ENCODE data around the gene NOSIP. TPM values are rescaled to one million over a fixed set of nuclear protein-coding genes. Genes with fewer than 3 reads are reported as not detected.
A peak's percentile ranks its signal among the peaks of the same experiment; 100 is the strongest.

NOSIP gene
- total and polyA plus RNA-seq, 10 of the 15 experiments (the other 5 are each of a cell fraction or from before 2014, with no cell fraction given), result 7.2 to 85.5 (median 48.4) TPM

DNA sequence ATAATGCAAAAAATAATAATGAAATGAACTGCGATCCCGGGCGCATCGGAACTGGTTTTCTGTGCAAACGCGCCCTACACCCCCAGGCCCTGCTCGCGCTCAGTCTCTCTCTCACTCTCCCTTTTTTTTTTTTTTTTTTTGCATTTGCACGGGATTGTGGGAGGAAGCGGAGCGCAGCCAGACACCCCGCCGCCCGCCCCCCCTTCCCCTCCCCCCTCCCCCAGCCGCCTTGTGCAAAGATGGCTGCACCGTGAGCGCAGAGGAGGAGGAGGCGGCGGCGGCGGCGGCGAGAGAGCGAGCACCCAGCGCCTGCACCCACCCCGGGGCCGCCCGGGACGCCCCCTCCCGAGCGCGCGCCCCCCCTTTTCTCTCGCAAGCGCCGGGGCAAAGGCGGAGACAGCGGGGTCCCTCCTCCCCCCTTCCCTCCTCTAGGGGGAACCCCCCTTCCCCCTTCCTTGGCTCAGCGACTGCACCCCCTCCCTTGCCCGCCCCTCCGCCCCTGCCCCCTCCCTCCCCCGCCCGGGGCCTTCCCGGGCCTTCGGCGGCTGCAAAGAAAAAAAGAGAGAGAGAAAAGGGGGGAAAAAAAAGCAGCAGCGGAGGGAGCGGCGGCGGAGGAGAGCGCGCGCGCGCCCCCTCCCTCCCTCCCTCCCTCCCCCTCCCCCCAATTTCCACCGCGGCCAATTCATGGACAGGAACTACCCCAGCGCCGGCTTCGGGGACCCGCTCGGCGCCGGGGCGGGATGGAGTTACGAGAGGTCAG lies 10.8 kb upstream of the NOSIP start, which contains the start of gene PRR12:
TSS of gene PRR12 (plus strand) at position 212 of the 760 bp plus-strand sequence. CDS start at position 685, 473 bp downstream.
- BruUV-seq (replicated peaks), result no TSS peak
- peaks cover 15% of the 10 kb centered on the region for H3K4me1 ChIP-seq (ENCODE audit: control insufficient read depth, insufficient read depth, low read length)
- FAIRE-seq (no peak), DNase-seq (ENCODE audit: low read depth, low spot score) (no peak), ATAC-seq (peak; percentile 52)
- H3K79me2 ChIP-seq (ENCODE audit: control insufficient read depth, insufficient read depth, low read length), result peaks cover 28% of the 10 kb centered on the region
- H2AFZ ChIP-seq (ENCODE audit: control insufficient read depth, low read depth, low read length), result peak within 1 kb of the TSS; percentile 85
- H3K27ac ChIP-seq (ENCODE audit: control insufficient read depth, insufficient read depth), result peak within 1 kb of the TSS; percentile 90
- in situ Hi-C loops (cut with MboI) (no loop called here), intact Hi-C loops (cut with micrococcal nuclease; ENCODE audit: unreplicated experiment) (loop anchor here (1.0 to 5.0 kb wide), 2 partner anchors 11 to 51 kb away; partner anchors contain the start of genes NOSIP, RRAS and SCAF1)
- H3K27me3 ChIP-seq (replicated peaks in 1 of 2; ENCODE audit: control insufficient read depth in 2 of 2, insufficient read depth in 2 of 2, low read length in 1 of 2), result no peaks in the 10 kb centered on the region
- peak within 1 kb of the TSS; percentile 95 for H3K9ac ChIP-seq (ENCODE audit: control insufficient read depth, insufficient read depth, low read length)
- peaks cover 3% of the 10 kb centered on the region; the same call in 1 of the 2 replicates for H4K20me1 ChIP-seq (ENCODE audit: control insufficient read depth, insufficient read depth)
- peak within 1 kb of the TSS; percentile 89 for H3K4me3 ChIP-seq
- SMC1A ChIA-PET (ENCODE audit: uncharacterized antibody, unreplicated experiment), result interaction anchor here (1.0 to 2.2 kb wide), 5 partner anchors 11 to 85 kb away, joined by 3 to 7 read pairs (median 4); partner anchors contain the start of genes NOSIP, PRRG2 and RRAS
- RAD21 ChIA-PET (ENCODE audit: unreplicated experiment), result interaction anchor here (1.0 to 1.5 kb wide), 5 partner anchors 49 to 139 kb away, joined by 3 to 9 read pairs (median 4); partner anchors contain the start of genes BCL2L12, IRF3 and RRAS
- CTCF ChIA-PET, result interaction anchor here (0.7 to 1.1 kb wide), 3 partner anchors 21 to 85 kb away, joined by 3 to 5 read pairs (median 4); partner anchors contain the start of gene RRAS
- H3K36me3 ChIP-seq (ENCODE audit: control insufficient read depth in 2 of 2, insufficient read depth in 2 of 2, low read length in 1 of 2), result peaks cover 0 to 8% of the 10 kb centered on the region in 2 experiments; a peak in 2 of 4 replicates
- H3K4me2 ChIP-seq (ENCODE audit: control insufficient read depth, insufficient read depth), result peak within 1 kb of the TSS; percentile 100
- 0% methylated on average over 6 of the region's 66 CpGs for WGBS (ENCODE audit: insufficient coverage, insufficient replicate concordance, low lambda C conversion rate, missing lambda C conversion rate)
- H3K9me3 ChIP-seq (replicated peaks; ENCODE audit: control insufficient read depth, insufficient read depth, low read length), result no peaks in the 10 kb centered on the region
- POLR2A ChIA-PET, result interaction anchor here (0.5 to 4.8 kb wide), 9 partner anchors 10 to 320 kb away, joined by 3 to 49 read pairs (median 6); partner anchors contain the start of genes AP2A1, NOSIP, PNKP and PRMT1
- TF ChIP-seq SIN3A (IDR thresholded peaks at IDR 0.05; ENCODE audit: low read depth, low read length), result 0 out of 2 replicates have a peak, but pooled peaks have one; percentile 1
- TF ChIP-seq SPI1 (IDR thresholded peaks at IDR 0.05; ENCODE audit: borderline replicate concordance, insufficient read depth, low read depth, low read length), result no peak
- peak; percentile 68 for TF ChIP-seq PAX5 (IDR thresholded peaks at IDR 0.05; ENCODE audit: borderline replicate concordance, low read depth, low read length)
- peak; percentile 57; the same call in 1 of the 2 replicates for TF ChIP-seq TAF1 (IDR thresholded peaks at IDR 0.05; ENCODE audit: borderline replicate concordance, low read depth, low read length)
- peak; percentile 72; the same call in 1 of the 2 replicates for TF ChIP-seq POLR2A (IDR thresholded peaks at IDR 0.05; ENCODE audit: low read depth, low read length)
- TF ChIP-seq, protein P1, sequence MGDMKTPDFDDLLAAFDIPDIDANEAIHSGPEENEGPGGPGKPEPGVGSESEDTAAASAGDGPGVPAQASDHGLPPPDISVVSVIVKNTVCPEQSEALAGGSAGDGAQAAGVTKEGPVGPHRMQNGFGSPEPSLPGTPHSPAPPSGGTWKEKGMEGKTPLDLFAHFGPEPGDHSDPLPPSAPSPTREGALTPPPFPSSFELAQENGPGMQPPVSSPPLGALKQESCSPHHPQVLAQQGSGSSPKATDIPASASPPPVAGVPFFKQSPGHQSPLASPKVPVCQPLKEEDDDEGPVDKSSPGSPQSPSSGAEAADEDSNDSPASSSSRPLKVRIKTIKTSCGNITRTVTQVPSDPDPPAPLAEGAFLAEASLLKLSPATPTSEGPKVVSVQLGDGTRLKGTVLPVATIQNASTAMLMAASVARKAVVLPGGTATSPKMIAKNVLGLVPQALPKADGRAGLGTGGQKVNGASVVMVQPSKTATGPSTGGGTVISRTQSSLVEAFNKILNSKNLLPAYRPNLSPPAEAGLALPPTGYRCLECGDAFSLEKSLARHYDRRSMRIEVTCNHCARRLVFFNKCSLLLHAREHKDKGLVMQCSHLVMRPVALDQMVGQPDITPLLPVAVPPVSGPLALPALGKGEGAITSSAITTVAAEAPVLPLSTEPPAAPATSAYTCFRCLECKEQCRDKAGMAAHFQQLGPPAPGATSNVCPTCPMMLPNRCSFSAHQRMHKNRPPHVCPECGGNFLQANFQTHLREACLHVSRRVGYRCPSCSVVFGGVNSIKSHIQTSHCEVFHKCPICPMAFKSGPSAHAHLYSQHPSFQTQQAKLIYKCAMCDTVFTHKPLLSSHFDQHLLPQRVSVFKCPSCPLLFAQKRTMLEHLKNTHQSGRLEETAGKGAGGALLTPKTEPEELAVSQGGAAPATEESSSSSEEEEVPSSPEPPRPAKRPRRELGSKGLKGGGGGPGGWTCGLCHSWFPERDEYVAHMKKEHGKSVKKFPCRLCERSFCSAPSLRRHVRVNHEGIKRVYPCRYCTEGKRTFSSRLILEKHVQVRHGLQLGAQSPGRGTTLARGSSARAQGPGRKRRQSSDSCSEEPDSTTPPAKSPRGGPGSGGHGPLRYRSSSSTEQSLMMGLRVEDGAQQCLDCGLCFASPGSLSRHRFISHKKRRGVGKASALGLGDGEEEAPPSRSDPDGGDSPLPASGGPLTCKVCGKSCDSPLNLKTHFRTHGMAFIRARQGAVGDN (IDR thresholded peaks at IDR 0.05), result 0 out of 2 replicates have a peak, but pooled peaks have one; percentile 32
- peak; percentile 96 for TF ChIP-seq ZNF384 (IDR thresholded peaks at IDR 0.05; ENCODE audit: borderline replicate concordance, low read depth, low read length)
- TF ChIP-seq, protein P2, sequence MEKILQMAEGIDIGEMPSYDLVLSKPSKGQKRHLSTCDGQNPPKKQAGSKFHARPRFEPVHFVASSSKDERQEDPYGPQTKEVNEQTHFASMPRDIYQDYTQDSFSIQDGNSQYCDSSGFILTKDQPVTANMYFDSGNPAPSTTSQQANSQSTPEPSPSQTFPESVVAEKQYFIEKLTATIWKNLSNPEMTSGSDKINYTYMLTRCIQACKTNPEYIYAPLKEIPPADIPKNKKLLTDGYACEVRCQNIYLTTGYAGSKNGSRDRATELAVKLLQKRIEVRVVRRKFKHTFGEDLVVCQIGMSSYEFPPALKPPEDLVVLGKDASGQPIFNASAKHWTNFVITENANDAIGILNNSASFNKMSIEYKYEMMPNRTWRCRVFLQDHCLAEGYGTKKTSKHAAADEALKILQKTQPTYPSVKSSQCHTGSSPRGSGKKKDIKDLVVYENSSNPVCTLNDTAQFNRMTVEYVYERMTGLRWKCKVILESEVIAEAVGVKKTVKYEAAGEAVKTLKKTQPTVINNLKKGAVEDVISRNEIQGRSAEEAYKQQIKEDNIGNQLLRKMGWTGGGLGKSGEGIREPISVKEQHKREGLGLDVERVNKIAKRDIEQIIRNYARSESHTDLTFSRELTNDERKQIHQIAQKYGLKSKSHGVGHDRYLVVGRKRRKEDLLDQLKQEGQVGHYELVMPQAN (conservative IDR thresholded peaks at IDR 0.05), result peak; percentile 3; the same call in 1 of the 2 replicates
- TF ChIP-seq, protein P3, sequence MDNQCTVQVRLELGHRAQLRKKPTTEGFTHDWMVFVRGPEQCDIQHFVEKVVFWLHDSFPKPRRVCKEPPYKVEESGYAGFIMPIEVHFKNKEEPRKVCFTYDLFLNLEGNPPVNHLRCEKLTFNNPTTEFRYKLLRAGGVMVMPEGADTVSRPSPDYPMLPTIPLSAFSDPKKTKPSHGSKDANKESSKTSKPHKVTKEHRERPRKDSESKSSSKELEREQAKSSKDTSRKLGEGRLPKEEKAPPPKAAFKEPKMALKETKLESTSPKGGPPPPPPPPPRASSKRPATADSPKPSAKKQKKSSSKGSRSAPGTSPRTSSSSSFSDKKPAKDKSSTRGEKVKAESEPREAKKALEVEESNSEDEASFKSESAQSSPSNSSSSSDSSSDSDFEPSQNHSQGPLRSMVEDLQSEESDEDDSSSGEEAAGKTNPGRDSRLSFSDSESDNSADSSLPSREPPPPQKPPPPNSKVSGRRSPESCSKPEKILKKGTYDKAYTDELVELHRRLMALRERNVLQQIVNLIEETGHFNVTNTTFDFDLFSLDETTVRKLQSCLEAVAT (IDR thresholded peaks at IDR 0.05), result 0 out of 2 replicates have a peak, but pooled peaks have one; percentile 6
- TF ChIP-seq NBN (IDR thresholded peaks at IDR 0.05), result no peak; the same call in 1 of the 2 replicates
- 0 out of 2 replicates have a peak, but pooled peaks have one; percentile 43 for TF ChIP-seq SMAD5 (IDR thresholded peaks at IDR 0.05; ENCODE audit: low read depth)
- TF ChIP-seq, protein P4, sequence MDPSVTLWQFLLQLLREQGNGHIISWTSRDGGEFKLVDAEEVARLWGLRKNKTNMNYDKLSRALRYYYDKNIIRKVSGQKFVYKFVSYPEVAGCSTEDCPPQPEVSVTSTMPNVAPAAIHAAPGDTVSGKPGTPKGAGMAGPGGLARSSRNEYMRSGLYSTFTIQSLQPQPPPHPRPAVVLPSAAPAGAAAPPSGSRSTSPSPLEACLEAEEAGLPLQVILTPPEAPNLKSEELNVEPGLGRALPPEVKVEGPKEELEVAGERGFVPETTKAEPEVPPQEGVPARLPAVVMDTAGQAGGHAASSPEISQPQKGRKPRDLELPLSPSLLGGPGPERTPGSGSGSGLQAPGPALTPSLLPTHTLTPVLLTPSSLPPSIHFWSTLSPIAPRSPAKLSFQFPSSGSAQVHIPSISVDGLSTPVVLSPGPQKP (IDR thresholded peaks at IDR 0.05; ENCODE audit: low read depth, low read length), result no peak
- TF ChIP-seq YY1 (IDR thresholded peaks at IDR 0.05; ENCODE audit: low read depth, low read length), result peak; percentile 89

Data from GM12878 (cell line).